Measurements from ENCODE around the gene ILK. TPM values are rescaled to one million over a fixed set of nuclear protein-coding genes. Genes with fewer than 3 reads are reported as not detected.

The ILK gene
- polyA plus RNA-seq, 3 donors, result 159 to 167 (median 159) TPM

GRCh38 chr11:6567371-6567745, 36.2 kb upstream of the ILK start:
- DNase-seq, result no peak

- peak; percentile 44 for DNase-seq
Measured at GRCh38 chr11:6568191-6568918, 35.2 kb upstream of the ILK start.

- no peak for DNase-seq
Measured at GRCh38 chr11:6569706-6570105, 33.9 kb upstream of the ILK start.

GRCh38 chr11:6570691-6571427, 32.7 kb upstream of the ILK start:
- no peak for DNase-seq

- DNase-seq, result no peak
Measured at GRCh38 chr11:6571434-6572008, 32.1 kb upstream of the ILK start.

- no peak for DNase-seq
Measured at GRCh38 chr11:6572215-6572614, 31.4 kb upstream of the ILK start.

GRCh38 chr11:6574816-6575715, 28.5 kb upstream of the ILK start:
- DNase-seq, result no peak

GRCh38 chr11:6576471-6577373, 26.9 kb upstream of the ILK start:
- DNase-seq, result peak; percentile 23

- no peak for DNase-seq
Measured at GRCh38 chr11:6578134-6578533, 25.4 kb upstream of the ILK start.

- no peak for DNase-seq
Measured at GRCh38 chr11:6579681-6580080, 23.9 kb upstream of the ILK start.

GRCh38 chr11:6583584-6583983, 20.0 kb upstream of the ILK start:
- no peak for DNase-seq

- no peak for DNase-seq
Measured at GRCh38 chr11:6584528-6584927, 19.0 kb upstream of the ILK start.

GRCh38 chr11:6586434-6587359, 16.9 kb upstream of the ILK start:
- no peak for DNase-seq

GRCh38 chr11:6587360-6587953, 16.1 kb upstream of the ILK start:
- DNase-seq, result no peak

GRCh38 chr11:6588018-6588417, 15.6 kb upstream of the ILK start:
- no peak for DNase-seq

- no peak for DNase-seq
Measured at GRCh38 chr11:6594142-6594768, 9.3 kb upstream of the ILK start.

- DNase-seq, result no peak
Measured at GRCh38 chr11:6596239-6596877, 7.2 kb upstream of the ILK start.

GRCh38 chr11:6598555-6598954, 5.0 kb upstream of the ILK start:
- no peak for DNase-seq

GRCh38 chr11:6599449-6599848, 4.1 kb upstream of the ILK start:
- no peak for DNase-seq
